SKM-1 treated with dmso at 0.1 percent for 144 hours (cell line): ENCODE results near the gene TMEM43.
"Not testable (repeated sequence)": the region's sequence is repeated elsewhere in the genome, so short reads cannot be mapped to it uniquely, and the experiment has no call there.

ENCODE experiments used
- DNase-seq: peaks from one replicate; lab custom pipeline; 2025; ENCODE audit not compliant: unreplicated experiment; lab: John Stamatoyannopoulos, UW

TMEM43 gene, protein sequence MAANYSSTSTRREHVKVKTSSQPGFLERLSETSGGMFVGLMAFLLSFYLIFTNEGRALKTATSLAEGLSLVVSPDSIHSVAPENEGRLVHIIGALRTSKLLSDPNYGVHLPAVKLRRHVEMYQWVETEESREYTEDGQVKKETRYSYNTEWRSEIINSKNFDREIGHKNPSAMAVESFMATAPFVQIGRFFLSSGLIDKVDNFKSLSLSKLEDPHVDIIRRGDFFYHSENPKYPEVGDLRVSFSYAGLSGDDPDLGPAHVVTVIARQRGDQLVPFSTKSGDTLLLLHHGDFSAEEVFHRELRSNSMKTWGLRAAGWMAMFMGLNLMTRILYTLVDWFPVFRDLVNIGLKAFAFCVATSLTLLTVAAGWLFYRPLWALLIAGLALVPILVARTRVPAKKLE

DNA sequence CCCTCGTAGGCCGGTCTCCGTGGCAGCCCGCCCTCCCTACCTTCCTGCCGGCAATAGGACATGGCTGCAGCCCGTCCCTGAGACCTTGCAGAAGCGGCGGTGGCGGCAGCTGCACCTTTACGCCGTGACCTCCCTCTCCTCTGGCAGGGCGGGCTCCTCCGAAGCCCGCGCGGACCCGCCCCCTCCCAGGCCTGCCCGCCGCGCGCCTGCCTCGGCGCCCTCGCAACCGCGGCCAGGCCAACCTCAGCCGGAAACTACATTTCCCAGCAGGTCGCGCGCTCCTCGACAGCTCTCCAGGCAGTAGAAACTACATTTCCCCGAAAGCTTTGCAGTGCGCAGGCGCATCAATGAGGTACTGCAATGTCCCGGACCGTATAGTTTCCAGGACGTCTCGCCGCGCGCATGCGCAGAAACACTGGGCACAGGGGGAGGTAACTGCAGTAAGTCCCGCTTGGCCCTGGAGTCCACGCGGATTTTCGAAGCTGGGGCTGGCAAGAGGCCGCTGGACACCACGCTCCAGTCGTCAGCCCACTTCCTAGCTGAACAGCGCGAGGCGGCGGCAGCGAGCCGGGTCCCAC, at the start of gene TMEM43, which contains the start of gene CHCHD4:
TMEM43 (plus strand) TSS at position 438 of the 578 bp plus-strand sequence. CDS start 142 bp downstream, outside the sequence.
CHCHD4 (minus strand) TSS at position 256 of the 578 bp plus-strand sequence; CDS start at position 62, 194 bp downstream.
- peak; percentile 98 for DNase-seq

DNA sequence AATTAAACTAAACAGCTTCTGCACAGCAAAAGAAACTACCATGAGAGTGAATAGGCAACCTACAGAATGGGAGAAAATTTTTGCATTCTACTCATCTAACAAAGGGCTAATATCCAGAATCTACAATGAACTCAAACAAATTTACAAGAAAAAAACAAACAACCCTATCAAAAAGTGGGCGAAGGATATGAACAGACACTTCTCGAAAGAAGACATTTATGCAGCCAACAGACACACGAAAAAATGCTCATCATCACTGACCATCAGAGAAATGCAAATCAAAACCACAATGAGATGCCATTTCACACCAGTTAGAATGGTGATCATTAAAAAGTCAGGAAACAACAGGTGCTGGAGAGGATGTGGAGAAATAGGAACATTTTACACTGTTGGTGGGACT, 49.6 kb upstream of the TMEM43 start:
- DNase-seq, result not testable (repeated sequence)

DNA sequence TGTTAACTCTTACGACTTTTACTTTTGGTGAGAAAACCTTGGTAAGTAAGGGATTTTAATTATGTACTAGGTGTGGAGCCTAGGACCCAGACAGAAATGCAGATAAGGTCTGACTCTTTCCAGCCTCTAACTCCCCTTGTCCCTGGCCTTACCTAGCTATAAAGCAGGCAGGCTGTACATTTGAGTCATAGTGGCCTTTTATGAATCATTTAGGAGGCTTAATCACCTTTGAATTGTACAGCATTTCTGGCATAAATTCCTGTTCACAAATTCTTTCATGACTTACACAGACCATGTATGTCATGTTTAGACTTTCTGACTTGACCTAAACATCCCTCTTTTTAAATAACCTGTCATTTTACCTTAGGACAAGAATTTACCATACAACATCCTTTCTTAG, 47.5 kb upstream of the TMEM43 start:
- no peak for DNase-seq

DNA sequence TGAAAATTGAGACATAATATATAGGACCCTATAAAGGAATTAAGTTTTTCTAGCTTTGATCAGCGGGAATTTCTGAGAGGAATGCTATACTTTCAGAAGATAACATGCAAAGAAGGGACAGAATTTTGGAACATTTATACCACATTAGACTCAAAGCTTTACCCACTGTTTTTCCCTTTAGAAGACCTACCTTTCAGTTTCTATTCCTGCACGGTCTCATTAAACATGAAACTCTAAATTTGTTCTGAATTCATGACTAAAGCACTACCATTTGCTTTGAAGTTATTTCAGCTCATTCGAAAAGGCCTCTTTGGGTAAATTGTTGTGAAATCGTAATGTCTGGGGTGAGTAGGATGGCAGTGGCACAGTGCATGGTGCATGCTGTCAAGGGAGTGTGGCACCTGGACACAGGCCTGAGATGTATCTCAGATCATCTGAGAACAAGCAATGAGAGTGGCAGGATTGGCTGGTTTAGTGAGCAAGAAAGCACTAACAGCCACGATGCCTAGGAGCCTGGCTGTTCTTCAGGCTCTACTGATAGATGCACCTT, 42.7 kb upstream of the TMEM43 start:
- DNase-seq, result no peak

DNA sequence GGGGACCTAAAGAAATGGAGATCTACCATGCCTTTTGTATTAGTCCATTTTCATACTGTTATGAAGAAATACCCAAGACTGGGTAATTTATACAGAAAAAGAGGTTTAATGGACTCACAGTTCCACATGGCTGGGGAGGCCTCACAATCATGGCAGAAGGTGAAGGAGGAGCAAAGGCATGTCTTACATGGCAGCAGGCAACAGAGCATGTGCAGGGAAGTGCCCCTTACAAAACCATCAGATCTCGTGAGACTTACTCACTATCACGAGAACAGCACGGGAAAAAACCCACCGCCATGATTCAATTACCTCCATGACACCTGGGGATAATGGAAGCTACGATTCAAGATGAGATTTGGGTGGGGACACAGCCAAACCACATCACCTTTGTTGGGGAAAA, 37.4 kb upstream of the TMEM43 start:
- not testable (repeated sequence) for DNase-seq

DNA sequence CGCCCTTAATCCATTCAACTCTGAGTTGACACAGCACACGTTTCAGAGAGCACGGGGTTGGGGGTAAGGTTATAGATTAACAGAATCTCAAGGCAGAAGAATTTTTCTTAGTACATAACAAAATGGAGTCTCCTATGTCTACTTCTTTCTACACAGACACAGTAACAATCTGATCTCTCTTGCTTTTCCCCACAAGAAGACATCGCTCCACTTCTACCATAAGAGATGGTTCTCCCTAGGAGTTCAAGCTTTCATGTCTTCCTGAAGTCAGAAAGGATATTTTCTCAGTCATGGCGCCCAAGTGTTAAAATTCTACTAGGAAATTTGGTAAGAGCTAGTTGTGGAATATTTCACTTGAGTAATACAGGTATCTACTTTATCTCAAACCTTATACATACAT, 32.9 kb upstream of the TMEM43 start:
- DNase-seq, result not testable (repeated sequence)

DNA sequence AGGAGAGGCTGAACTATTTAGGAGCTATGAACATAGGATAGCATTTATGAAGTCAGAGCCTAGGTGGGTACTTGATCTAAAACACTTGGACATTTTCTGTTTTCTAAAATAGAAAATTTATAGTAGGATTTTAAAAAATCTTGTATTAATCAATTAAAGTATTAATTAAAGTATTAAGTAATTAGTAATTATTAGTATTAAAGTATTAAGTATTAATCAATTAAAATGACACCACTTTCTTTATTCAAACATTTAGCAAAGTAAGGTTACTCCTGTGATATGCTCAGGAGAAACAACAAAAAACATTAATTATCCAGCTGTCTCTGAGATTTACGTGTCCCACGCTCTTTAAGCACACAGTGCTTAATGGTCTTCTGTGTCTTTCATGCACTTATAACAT, 32.4 kb upstream of the TMEM43 start:
- no peak for DNase-seq

DNA sequence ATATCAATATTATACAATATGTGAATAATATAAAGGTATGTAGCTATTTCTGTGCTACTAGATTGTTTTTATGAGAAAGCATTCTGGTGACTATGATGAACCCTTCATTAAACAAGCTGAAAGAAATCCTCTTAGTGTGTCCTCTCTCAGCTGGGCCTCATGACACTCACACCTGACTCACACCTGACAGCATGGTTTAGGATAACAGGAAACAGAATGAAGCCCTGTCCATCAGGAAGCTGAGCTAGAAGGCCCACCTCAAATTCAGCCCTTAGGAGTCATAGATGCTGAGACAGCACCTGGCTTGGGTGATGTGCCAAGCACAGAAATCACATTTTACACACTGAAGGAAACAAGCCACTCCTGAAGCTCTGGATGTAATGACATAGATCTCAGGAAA, 31.0 kb upstream of the TMEM43 start:
- no peak for DNase-seq

DNA sequence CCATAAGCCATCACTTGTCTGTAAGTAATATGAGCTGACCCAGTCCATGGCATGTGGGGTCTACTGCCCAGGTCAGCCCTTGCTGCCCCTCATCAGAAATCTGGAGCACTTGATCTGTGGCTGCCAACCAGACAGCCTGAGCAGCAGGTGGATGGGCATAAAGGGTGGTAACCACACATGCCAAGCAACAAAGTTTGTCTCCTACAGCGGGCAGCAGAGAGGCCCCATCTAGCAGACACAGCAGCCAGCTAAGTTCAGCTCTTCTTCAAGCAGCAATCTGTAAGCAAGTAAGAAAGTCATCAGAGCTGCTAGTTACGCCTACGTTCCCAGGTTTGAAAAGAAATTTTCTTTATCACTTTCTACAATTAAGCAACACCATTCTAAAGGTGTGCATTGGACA, 28.1 kb upstream of the TMEM43 start:
- no peak for DNase-seq

DNA sequence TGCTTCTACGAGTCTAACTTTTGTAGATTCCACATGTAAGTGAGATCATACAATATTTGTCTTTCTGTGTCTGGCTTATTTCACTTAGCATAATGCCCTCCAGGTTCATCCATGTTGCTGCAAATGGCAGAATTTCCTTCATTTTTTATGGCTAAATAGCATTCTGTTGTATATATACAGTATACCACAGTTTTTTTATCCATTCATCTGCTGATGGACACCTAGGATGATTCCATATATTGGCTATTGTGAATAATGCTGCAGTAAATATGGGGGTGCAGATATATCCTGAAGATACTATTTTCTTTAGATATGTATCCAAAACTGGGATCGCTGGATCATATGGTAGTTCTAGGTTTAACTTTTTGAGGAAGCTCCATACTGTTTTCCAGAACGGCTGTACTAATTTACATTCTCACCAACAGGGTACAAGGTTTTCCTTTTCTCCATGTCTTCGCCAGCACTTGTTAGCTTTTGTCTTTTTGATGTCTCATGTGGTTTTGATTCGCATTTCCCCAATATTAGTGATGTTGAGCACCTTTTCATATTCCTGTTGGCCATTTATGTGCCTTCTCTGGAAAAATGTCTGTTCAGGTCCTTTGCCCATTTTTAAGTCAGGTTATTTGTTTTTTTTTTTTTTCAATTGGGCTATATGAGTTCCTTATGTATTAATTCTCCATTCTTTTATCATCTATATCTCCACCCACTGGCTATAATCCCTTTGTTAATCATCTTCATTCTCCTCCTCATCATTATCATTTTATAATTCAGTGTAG, 27.0 kb upstream of the TMEM43 start:
- DNase-seq, result no peak

DNA sequence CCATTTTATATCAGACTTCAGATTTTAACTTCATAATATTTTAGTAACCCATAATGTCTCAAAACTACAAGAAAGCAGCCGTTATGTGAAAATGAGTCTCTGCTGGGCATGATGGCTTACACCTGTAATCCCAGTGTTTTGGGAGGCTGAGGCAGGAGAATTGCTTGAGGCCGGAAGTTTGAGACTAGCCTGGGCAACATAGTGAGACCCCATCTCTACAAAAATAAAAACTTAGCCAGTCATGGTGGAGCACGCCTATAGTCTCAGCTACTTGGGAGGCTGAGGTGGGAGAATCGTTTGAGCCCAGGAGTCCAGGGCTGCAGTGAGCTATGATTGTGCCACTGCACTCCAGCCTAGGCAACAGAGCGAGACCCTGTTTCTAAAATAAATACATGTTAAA, 15.0 kb upstream of the TMEM43 start:
- not testable (repeated sequence) for DNase-seq

DNA sequence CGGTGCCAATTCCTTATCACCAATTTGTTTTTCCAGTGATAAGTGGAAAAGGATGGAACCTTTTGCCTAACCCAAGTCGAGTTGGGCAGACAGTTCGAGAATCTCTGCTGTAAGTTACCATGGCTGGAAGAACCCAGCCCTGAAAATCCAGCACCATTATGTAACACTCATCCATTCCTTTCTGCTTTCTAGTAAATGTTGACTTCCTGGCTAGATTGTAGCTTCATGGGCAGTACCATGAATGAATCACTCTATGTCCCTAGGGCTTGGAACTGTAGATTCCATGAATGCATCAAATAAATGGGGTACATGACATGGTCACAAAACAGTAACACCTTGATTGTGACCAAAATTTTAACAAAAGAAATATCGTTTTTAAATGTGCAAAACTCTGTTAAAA, 14.2 kb upstream of the TMEM43 start:
- DNase-seq, result no peak

DNA sequence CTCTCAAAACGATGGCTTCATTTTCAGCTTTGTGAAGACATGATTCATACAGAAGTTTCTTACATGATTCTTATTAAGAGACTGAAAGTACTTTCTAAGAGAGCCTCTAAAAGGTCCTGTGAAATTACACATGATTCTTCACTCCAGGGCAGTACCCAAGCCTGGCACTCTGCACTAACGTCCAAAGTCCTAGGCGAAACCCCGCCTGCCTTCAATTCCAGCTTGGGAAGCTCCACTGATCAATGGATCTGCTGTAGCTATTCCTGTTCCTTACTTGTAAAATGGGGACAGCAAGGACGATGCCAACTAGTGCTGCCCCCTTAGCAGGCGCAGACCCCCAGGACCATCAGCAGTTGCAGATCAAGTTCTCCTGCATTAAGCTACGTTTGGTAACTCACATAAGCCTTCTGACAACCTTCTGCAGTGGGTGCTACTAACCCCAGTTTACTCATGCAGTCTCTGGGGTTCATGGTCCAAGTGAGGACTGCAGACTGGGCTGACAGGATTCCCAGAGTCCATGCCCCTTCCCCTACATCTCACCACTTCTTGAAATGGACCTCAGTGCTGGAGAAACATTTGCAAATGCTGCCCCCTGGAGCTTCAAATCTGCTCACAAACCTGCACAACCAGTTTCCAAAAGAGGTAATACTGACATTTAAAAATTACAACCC, 10.8 kb upstream of the TMEM43 start:
- DNase-seq, result no peak

DNA sequence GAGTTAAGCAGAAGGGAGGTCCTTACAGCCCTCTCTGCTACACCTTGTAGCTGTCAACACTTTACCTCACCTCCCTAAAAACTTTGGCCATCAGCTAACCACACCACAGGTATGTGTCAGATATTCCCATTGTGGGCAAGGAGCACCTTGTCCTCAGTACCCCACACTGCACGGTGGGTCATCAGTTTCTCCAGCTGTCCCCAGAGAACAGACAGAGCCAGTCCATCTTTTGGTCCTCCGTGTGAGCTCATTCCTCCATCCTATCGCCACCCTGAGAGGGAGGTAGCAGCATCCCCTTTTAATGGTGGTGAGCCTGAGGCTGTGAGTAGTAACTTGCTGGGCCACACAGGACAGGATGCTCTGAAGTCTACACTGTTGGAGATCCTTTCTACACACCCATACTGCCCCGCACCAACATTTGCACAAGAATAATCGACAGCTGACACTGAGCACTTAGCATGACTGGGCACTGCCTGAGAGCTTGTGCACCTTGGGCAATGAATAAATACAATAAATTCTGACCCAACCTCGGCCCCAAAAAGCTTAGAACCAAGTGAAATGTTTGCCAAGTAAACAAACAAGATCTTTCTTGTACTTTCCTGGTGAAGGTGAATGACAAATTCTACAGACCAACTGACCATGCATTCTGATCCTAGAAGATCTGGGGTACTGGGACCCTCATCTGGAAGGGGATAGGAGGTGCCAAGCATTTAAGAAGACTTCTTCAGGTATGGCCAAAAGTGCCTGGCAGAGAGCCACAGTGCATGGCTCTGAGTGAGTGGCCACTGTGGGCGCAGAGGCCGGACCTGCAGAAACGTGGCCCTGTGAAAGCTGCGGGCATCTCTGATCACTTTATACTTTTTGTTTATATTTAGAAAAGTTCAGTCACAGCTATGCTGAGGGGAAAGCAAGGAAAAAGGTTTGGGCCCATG, 7.1 kb upstream of the TMEM43 start:
- DNase-seq, result no peak

DNA sequence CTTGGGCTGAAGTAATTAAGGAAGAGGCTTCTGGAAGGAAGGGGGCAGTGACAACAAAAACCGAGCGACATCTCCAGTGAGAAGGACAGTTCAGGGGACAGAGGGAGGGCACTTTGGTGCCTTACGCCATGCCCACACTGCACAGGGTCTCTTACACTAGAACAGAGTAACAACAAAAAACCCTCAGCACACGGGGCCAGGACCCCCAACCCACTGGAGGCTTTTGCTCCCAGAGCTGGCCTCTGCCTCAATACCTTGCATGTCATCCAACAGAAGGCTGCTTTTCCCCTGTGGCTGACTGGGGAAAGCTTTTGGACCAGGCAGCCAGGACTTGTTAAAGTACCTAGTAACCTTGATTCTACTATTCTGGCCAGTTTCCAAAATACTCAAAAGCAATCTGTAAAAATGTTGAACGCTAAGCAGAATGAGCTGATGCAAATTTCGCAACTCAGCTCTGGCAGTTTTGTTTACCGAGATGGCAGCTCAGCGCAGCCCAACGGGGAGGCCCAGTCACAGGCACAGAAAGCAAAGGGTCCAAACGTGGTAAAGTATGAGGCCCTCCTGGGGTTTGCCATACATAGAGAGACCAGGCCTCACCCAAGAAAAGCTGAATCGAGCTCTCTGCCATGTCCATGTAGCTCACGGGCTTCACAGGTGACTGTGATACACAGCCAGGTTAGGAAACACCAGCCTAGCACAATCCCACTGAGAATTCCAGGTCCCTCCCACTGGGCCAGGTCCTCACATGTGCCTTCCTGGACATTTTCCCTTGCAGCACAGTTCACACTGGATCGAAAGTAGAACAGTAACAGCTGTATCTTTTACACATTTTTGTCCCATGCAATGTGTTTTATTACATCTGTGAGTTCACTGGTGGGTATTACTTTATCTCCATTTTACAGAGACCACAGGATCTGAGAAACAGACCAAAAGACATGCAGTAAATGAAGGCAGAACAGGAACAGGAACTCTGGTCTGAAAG, 6.2 kb upstream of the TMEM43 start:
- DNase-seq, result no peak

DNA sequence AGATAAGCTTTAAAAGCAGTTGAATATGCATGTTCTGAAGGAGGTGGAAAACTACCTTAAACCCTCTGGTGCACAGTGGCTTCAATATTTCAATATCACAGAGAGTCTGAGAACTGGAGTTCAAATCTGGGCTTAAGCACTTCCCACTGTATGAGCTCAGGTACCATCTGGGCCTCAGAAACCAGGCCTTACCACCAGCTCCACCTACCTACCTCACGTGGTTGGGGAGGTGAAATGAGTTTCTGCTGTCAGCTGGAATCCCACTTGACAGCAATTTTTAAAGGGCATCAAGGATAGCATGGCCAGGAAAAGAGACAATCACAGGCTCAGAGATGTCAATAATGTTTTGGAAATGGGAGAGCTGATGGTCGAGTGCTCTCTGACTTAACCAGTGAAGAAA, 5.2 kb upstream of the TMEM43 start:
- DNase-seq, result no peak

DNA sequence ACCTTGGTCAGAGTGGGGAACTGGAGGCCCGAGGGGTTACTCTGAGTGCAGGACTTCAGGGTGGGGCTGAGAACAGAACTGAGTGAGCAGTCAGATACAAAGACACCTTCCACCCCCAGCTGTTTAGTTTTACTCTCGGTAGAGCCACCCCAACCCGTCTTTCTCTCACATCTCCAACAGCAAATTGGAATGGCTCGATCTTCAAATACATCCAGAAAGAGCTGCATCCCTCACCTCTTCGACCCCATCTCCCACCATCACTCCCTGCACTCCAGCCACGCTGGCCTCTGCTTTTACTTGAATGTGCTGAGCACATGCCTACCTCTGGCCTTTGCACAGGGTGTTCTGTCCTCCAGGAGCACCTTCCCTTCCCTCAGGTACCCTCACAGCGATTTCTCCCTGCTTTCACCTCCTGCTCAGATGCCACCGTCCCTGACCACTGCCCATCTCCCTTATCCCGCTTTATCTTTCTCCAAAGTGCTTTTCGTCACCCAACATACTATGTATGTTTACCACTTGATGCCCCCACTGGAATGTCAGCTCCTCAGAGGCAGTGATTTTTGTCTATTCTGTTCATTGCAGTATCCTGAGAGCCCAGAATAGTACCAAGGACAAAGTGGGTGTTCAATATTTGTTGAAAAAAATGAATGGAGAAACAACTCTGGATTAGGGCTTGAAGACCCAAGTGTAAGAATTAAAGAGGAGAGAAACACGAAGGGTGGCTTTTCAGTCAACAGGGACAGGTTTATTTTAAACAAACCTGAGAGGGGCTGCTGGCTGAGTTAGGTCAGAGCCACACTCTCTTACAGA, 4.5 kb upstream of the TMEM43 start:
- no peak for DNase-seq

DNA sequence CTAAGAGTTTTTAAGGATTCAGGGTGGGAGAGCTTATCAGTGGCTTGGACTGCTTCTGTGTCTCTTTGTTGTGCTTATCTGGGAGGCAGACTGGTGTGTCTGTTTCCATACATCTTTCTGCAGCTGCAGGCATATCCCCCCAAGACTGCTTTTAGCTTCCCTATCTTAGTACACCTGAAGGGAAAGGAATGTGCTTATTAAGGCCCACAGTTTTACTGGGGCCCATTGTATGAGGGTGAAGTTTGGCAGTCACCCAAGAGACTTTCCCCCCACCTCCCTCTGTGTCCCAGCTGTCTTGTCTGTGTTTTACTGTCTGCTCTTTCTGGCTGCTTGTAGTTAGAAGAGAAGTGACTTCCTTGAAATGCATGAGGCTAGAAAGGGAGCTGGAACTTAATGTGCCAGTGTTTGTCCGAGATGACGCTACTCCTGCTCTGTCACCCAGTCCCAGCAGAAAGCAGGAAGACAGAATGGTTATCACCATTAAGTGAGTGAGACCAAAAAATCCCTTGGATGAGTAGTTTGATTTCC, 3.9 kb upstream of the TMEM43 start:
- not testable (repeated sequence) for DNase-seq
